ENCODE results near the gene DACT2.

The DACT2 gene

DNA sequence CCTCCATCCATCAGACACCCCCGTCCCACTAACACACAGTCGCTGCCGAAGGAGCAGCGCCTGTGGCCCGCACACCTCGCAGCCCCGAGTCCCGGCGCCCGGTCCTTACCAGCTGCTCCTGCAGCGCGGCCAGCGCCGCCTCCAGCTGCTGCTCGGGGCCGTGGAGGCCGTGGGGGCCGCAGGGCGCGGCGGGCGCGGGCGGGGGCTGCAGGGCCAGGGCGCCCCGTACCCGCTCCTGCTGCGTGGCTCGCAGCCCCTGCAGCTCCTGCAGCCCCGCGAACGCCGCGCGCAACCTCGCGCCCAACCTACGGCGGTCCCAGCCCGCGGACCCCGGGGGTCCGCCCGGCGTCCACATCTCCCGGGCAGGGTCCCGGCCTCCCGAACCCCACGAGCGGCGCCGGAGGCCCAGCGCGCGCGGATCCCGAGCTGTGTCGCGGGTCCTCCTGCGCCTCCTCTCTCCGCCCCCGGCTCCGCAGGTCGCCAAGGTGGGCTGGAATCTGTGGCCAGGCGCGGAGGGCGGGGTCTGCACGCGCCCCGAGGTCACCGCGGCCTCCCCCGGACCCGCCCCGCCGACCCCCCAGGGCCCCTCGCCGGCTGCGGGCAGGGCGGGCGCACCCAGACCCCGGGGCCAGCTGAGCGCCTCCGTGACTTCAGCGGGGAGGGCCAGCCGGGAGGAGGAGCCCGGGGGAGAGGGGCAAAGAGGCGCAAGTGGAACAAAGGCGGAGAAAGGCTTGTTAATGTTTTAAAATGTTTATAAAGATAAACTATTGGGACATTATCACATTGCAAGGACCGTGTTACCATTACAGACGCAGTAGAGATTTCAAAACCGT lies at the start of gene DACT2:
Gene DACT2 (minus strand): TSS at position 499 of the 833 bp plus-strand sequence. CDS start 144 bp downstream, at position 355.
- no peak within 1 kb of the TSS for H3K4me3 ChIP-seq (ENCODE audit: low read length)
- TF ChIP-seq ZNF274 (IDR thresholded peaks at IDR 0.05; ENCODE audit: low read depth, low read length): no peak

GRCh38 chr6:168368936-168369335 lies 49.4 kb upstream of the DACT2 start:
- no peak for TF ChIP-seq ZNF274 (IDR thresholded peaks at IDR 0.05; ENCODE audit: low read depth, low read length)
- no peak overlapping the region for H3K4me3 ChIP-seq (ENCODE audit: low read length)

DNA sequence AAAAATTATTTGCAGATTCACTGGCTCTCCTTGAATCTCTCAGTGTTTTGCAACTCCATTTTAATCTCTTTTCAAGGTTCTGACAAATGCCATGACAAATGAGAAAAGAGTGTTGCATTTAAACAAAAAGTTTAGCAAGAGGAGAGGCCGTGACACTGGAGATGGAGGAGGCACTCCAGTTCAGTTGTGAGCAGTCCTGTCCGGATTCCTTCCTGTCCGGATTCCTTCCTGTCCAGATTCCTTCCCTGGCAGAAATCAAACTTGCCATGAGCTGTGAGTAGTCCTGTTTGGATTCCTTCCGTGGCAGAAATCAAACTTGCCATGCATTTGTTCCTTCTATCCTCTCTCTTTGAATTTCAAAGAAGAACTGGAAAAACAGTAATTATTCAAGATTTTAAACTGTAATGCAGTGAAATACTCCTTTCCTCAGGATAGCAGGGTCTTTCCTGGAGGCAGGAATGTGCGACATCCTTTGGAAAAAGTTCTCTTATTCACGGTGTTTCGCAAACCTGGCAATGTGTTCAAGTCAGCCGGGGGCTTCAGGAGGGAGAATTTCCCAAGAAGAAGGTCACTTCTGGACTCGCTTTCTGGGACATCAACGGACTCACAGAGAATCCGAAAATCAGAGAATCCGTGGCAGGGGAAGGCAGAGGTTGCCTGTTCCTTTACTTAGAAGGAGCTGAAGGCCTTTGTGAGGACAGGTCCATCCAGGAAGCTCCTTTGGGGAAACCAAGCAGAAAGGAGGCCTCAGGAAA lies 48.7 kb upstream of the DACT2 start:
- H3K4me3 ChIP-seq (ENCODE audit: low read length): no peak overlapping the region
- no peak for TF ChIP-seq ZNF274 (IDR thresholded peaks at IDR 0.05; ENCODE audit: low read depth, low read length)

DNA sequence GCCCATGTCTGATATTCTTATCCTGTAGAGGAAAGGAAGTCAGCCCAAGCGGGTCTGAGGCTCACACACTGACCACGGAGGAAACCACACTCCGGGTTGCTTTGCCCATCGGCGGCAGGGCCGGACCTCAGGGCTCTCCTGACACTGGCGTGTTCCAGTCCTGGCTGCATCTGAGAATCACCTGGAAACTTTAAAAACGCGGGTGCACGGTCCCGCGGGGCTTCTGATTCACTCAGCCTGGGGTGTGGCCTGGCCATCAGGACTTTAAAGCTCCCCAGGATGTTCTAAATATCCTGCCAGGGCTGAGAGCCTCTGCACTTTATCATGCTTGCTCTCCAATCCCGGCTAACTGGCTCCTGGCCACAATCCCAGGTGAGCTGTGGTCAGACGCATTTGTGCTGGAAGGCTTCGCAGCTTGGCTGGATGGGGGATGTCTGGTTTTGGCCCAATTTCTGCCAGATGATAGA lies 47.7 kb upstream of the DACT2 start:
- no peak for TF ChIP-seq ZNF274 (IDR thresholded peaks at IDR 0.05; ENCODE audit: low read depth, low read length)
- no peak overlapping the region for H3K4me3 ChIP-seq (ENCODE audit: low read length)

DNA sequence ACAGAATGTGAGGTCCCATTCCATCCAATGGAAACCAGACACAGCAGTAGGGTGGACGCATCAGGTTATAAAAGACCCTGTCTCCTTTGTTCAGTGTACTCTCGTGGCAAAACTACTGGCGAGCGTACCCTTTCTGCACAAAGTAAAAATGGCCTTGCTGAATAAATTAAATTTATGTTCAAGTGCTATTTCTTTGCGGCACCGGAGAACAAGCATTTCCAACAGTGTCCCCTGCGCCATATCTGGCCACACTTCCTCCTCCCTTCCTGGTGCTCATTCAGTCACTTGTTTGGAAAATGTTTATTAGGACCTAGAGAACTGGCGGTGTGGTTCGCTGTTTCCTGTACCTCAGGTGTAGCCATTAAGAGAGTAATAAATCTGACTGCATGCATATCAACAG lies 46.9 kb upstream of the DACT2 start:
- TF ChIP-seq ZNF274 (IDR thresholded peaks at IDR 0.05; ENCODE audit: low read depth, low read length): no peak
- no peak overlapping the region for H3K4me3 ChIP-seq (ENCODE audit: low read length)

DNA sequence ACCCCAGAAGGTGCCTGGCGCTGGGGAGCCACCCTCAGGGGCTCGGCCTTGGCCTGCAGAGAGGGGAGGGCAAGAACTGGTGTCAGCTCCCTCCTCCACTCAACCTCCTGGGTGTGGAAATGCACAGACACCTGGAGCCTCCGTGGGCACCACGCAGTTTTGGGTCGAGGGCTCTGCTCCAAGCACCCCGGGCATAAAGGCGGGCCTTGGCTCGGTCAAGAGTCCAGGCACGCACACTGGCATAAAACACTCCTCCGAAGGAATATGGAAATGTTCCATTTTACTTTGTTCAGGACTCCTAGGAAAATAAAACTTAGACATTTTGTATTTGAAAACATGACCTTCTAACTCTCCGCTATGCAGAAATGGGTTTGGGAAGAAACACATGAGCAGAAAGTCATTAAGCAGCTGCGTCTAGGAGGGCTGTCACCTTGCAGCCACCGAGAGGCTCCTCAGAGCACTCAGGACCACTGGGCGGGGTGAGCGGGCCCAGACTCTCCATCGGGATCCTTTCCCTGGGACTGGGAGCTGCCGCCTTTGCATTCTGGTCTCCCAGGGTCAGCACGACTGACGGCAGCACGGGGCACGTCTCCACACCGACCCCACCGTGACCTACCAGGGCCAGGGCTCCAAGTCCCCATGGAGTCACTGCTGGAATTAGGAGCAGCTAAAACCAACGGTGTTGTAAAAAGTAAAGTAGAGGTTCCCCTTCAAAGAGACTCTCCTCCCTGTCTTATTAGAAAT lies 46.0 kb upstream of the DACT2 start:
- no peak for TF ChIP-seq ZNF274 (IDR thresholded peaks at IDR 0.05; ENCODE audit: low read depth, low read length)
- no peak overlapping the region for H3K4me3 ChIP-seq (ENCODE audit: low read length)

DNA sequence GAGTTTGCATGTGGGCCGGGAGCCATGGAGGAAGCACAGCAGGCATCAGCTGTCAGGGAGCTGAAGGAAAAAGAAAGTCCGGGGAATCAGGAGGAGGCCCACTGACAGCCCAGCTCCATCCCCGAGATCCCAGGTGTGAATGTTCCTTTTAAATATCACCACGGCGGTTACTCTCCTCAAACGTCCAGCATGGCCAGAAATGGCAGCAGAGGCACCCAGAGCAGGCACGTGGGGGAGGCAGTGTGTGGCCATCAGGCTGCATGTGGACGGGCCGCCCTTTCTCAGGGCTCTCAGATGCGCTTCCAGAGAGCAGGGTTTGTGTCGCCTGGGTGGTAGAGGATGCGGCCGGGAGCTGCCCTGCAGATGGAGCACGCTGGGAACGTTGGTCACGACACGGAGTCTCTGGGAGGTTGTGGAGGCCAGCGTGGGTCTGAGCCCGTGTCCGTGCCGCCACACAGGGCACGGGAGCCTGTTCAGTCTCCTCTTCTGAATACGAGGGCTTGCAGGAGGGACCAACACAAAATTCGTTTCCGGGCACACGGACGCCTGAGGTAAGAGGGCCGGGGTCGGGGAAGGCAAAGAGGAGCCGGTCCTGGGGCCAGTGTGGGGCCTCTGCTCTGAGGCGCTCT lies 45.3 kb upstream of the DACT2 start:
- TF ChIP-seq ZNF274 (IDR thresholded peaks at IDR 0.05; ENCODE audit: low read depth, low read length): no peak
- H3K4me3 ChIP-seq (ENCODE audit: low read length): no peak overlapping the region

DNA sequence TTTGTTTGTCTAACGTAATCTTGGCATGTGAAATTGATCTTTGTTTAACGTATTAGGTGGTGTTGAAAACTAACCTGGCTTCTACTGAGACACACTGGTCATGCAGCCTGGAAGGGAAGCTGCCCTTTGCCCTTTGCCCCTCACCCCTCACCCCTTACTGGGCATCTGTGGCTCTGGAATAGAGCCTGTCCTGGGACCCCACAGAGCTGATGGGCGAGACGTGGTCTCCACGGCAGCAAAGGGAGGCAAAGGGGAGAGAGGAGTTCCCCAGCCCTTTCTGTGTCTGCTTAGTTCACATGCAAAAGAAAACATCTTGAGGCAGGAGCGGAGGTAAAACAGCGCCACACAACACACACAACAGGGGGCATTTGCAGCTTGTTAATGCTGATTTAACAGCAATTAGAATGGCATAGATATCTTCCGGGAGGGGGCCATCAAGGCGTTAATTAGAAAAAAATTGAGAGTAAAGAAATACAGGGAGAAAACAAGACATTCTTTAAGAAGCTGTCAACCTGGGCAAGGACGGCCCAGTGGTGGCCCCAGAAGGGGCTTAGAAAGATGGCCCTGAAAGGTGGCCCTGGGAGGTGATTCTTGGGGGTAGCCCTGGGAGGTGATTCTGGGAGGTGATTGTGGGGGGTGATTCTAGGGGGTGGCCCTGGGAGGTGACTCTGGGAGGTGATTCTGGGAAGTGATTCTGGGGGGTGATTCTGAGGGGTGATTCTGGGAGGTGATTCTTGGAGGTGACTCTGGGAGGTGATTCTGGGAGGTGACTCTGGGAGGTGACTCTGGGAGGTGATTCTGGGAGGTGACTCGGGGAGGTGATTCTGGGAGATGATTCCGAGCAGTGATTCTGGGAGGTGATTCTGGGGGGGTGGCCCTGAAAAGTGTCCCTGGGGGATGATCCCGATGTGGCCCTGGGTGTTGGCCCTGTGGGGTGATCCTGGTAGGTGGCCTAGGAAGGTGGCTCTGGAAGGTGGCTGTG lies 44.5 kb upstream of the DACT2 start:
- no peak for TF ChIP-seq ZNF274 (IDR thresholded peaks at IDR 0.05; ENCODE audit: low read depth, low read length)
- no peak overlapping the region for H3K4me3 ChIP-seq (ENCODE audit: low read length)

GRCh38 chr6:168363302-168363701 lies 43.7 kb upstream of the DACT2 start:
- TF ChIP-seq ZNF274 (IDR thresholded peaks at IDR 0.05; ENCODE audit: low read depth, low read length): no peak
- H3K4me3 ChIP-seq (ENCODE audit: low read length): no peak overlapping the region

GRCh38 chr6:168362276-168362990 lies 42.9 kb upstream of the DACT2 start:
- no peak overlapping the region for H3K4me3 ChIP-seq (ENCODE audit: low read length)
- no peak for TF ChIP-seq ZNF274 (IDR thresholded peaks at IDR 0.05; ENCODE audit: low read depth, low read length)

- TF ChIP-seq ZNF274 (IDR thresholded peaks at IDR 0.05; ENCODE audit: low read depth, low read length): no peak
- H3K4me3 ChIP-seq (ENCODE audit: low read length): no peak overlapping the region
These were observed 42.2 kb upstream of the DACT2 start for GRCh38 chr6:168361766-168362165.

- no peak overlapping the region for H3K4me3 ChIP-seq (ENCODE audit: low read length)
- TF ChIP-seq ZNF274 (IDR thresholded peaks at IDR 0.05; ENCODE audit: low read depth, low read length): no peak
These were observed 40.2 kb upstream of the DACT2 start for GRCh38 chr6:168359794-168360193.
